ENCODE data around the gene ATP6AP1. TPM values are rescaled to one million over a fixed set of nuclear protein-coding genes. Genes with fewer than 3 reads are reported as not detected.
A peak's percentile ranks its signal among the peaks of the same experiment; 100 is the strongest.

The ATP6AP1 gene
- total and polyA plus RNA-seq, 2 donors (not counting 1 experiment from before 2014, with no cell fraction given), result 47.1 to 57.7 TPM

DNA sequence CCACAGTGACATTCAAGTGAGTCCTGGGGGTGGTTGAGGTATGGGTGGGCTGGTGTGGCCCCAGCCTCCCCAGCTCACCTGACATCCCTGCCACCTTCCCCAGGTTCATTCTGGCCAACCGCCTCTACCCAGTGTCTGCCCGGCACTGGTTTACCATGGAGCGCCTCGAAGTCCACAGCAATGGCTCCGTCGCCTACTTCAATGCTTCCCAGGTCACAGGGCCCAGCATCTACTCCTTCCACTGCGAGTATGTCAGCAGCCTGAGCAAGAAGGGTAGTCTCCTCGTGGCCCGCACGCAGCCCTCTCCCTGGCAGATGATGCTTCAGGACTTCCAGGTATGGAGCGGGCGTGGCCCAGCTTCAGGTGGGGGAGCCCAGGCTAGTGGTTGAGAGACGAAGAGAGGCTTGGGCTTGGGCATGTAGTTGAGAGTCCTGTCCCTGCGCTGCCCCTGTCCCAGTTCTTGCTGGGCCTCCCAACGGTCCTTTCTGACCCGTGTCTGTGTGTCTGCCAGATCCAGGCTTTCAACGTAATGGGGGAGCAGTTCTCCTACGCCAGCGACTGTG, 6.8 kb downstream of the ATP6AP1 start:
- no peak overlapping the region for H3K4me3 ChIP-seq (ENCODE audit: control extremely low read depth in 1 of 5, extremely low read depth in 1 of 5, insufficient read depth in 1 of 5, low read depth in 2 of 5, low read length in 4 of 5)
- H3K36me3 ChIP-seq (replicated peaks in 1 of 2; ENCODE audit: control extremely low read depth in 1 of 2, control insufficient read depth in 1 of 2, extremely low read depth in 1 of 2, insufficient read depth in 2 of 2, low read length in 1 of 2), result peaks cover 0 to 11% of the 10 kb centered on the region in 2 experiments
- no peak overlapping the region for H3K4me3 Mint-ChIP-seq
- H3K27ac ChIP-seq (ENCODE audit: low read length in 2 of 2), result no peak overlapping the region
- H3K27me3 ChIP-seq (replicated peaks in 1 of 4; ENCODE audit: control extremely low read depth in 1 of 4, control insufficient read depth in 3 of 4, insufficient read depth in 4 of 4, low read length in 3 of 4), result no peaks in the 10 kb centered on the region
- no peak overlapping the region for H3K9ac ChIP-seq (ENCODE audit: low read length)
- H3K4me2 ChIP-seq (replicated peaks; ENCODE audit: low read depth, low read length, poor library complexity, severe bottlenecking), result no peak overlapping the region
- CTCF ChIA-PET, result no interaction called here
- peaks cover 10 to 19% of the 10 kb centered on the region in 2 donors for H3K4me1 ChIP-seq (ENCODE audit: control insufficient read depth in 2 of 2, insufficient read depth in 2 of 2, low read length in 2 of 2)
- no peak overlapping the region for H3K27ac Mint-ChIP-seq
- DNase-seq, result no peak
- TF ChIP-seq, protein P1, sequence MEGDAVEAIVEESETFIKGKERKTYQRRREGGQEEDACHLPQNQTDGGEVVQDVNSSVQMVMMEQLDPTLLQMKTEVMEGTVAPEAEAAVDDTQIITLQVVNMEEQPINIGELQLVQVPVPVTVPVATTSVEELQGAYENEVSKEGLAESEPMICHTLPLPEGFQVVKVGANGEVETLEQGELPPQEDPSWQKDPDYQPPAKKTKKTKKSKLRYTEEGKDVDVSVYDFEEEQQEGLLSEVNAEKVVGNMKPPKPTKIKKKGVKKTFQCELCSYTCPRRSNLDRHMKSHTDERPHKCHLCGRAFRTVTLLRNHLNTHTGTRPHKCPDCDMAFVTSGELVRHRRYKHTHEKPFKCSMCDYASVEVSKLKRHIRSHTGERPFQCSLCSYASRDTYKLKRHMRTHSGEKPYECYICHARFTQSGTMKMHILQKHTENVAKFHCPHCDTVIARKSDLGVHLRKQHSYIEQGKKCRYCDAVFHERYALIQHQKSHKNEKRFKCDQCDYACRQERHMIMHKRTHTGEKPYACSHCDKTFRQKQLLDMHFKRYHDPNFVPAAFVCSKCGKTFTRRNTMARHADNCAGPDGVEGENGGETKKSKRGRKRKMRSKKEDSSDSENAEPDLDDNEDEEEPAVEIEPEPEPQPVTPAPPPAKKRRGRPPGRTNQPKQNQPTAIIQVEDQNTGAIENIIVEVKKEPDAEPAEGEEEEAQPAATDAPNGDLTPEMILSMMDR (IDR thresholded peaks at IDR 0.05), result no peak
- TF ChIP-seq EZH2 (IDR thresholded peaks at IDR 0.05; ENCODE audit: borderline replicate concordance, insufficient read depth, low read depth, low read length, poor library complexity, severe bottlenecking), result no peak
- no peaks in the 10 kb centered on the region for H3K9me3 Mint-ChIP-seq (ENCODE audit: insufficient read depth)
- H4K20me1 ChIP-seq (ENCODE audit: control insufficient read depth, insufficient read depth, low read length, poor library complexity, severe bottlenecking), result peaks cover 6% of the 10 kb centered on the region
- no peaks in the 10 kb centered on the region for H3K27me3 Mint-ChIP-seq
- H2AFZ ChIP-seq (ENCODE audit: insufficient read depth, low read depth, low read length, poor library complexity, severe bottlenecking), result no peak overlapping the region
- ATAC-seq (ENCODE audit: low read depth), result no peak
- H3K4me1 Mint-ChIP-seq, result peaks cover 22% of the 10 kb centered on the region
- H3K9me3 ChIP-seq (ENCODE audit: control extremely low read depth in 1 of 3, control insufficient read depth in 2 of 3, insufficient read depth in 1 of 3, low read length in 2 of 3), result no peaks in the 10 kb centered on the region
- intact Hi-C loops (cut with micrococcal nuclease), result no loop called here
- POLR2A ChIA-PET, result interaction anchor here (1.6 kb wide), 1 partner anchor 37 kb away, joined by 3 read pairs; the partner anchor contains the start of gene RPL10
- peaks cover 27% of the 10 kb centered on the region for H3K79me2 ChIP-seq (ENCODE audit: control insufficient read depth, insufficient read depth, low read length)
- 97% methylated on average over 10 of the region's 19 CpGs for WGBS (ENCODE audit: insufficient coverage)

DNA sequence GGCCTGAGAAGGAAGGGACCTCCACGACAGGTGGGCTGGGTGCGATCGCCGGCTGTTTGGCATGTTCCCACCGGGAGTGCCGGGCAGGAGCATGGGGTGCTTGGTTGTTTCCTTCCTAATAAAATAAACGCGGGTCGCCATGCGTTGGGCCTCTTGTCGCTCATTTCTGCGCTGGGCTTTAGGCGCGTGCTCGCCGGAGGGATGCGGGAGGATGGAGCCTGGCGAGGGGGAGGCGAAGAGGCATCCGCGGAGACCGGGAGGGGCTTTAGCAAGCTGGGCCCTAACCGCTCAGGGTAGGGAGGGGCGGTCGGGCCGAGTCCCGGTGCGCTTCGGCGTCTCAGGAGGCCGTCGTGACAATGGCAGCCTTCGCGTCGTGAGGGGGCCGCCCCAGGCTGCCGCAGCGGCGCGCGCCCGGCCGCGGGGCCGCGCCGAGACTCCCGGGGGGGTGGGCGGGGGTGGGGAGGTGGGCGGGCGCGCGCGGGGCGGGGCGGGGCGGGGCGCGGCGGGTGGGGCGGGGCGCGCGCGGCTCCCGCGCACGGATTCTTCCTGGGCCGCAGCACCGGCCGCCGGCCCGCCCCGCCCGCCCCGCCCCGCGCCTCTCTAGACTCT, 8.0 kb downstream of the ATP6AP1 start:
- ChIA-PET CTCF (no interaction called here), POLR2A (interaction anchor here (0.9 to 1.6 kb wide), 2 partner anchors 15 to 38 kb away, joined by 3 read pairs; partner anchors contain the start of gene RPL10)
- 16% methylated on average over 29 of the region's 78 CpGs for WGBS (ENCODE audit: insufficient coverage)
- no peaks in the 10 kb centered on the region for H3K27me3 Mint-ChIP-seq
- H3K4me1 Mint-ChIP-seq, result peaks cover 14% of the 10 kb centered on the region
- Histone ChIP-seq H4K20me1 (ENCODE audit: control insufficient read depth, insufficient read depth, low read length, poor library complexity, severe bottlenecking) (peaks cover 6% of the 10 kb centered on the region), H3K4me3 (ENCODE audit: control extremely low read depth in 1 of 5, extremely low read depth in 1 of 5, insufficient read depth in 1 of 5, low read depth in 2 of 5, low read length in 4 of 5) (peak overlapping the region in 4 of 5 experiments; percentile 21 to 65 (median 60)), H3K27ac (ENCODE audit: low read length in 2 of 2) (peak overlapping the region; percentile 59 to 80), H3K4me2 (replicated peaks; ENCODE audit: low read depth, low read length, poor library complexity, severe bottlenecking) (peak overlapping the region; percentile 80), H3K4me1 (ENCODE audit: control insufficient read depth in 2 of 2, insufficient read depth in 2 of 2, low read length in 2 of 2) (peaks cover 10 to 19% of the 10 kb centered on the region in 2 donors), H3K9me3 (ENCODE audit: control extremely low read depth in 1 of 3, control insufficient read depth in 2 of 3, insufficient read depth in 1 of 3, low read length in 2 of 3) (no peaks in the 10 kb centered on the region), H3K79me2 (ENCODE audit: control insufficient read depth, insufficient read depth, low read length) (peaks cover 27% of the 10 kb centered on the region), H3K36me3 (replicated peaks in 1 of 2; ENCODE audit: control extremely low read depth in 1 of 2, control insufficient read depth in 1 of 2, extremely low read depth in 1 of 2, insufficient read depth in 2 of 2, low read length in 1 of 2) (peaks cover 0 to 19% of the 10 kb centered on the region in 2 experiments), H3K27me3 (replicated peaks in 1 of 4; ENCODE audit: control extremely low read depth in 1 of 4, control insufficient read depth in 3 of 4, insufficient read depth in 4 of 4, low read length in 3 of 4) (no peaks in the 10 kb centered on the region), H3K9ac (ENCODE audit: low read length) (peak overlapping the region; percentile 64), H2AFZ (ENCODE audit: insufficient read depth, low read depth, low read length, poor library complexity, severe bottlenecking) (peak overlapping the region; percentile 68)
- H3K27ac Mint-ChIP-seq, result peak overlapping the region; percentile 92
- TF ChIP-seq, protein P1 (IDR thresholded peaks at IDR 0.05), result no peak
- TF ChIP-seq EZH2 (IDR thresholded peaks at IDR 0.05; ENCODE audit: borderline replicate concordance, insufficient read depth, low read depth, low read length, poor library complexity, severe bottlenecking), result no peak
- peak; percentile 77 for DNase-seq
- no peaks in the 10 kb centered on the region for H3K9me3 Mint-ChIP-seq (ENCODE audit: insufficient read depth)
- ATAC-seq (ENCODE audit: low read depth), result peak; percentile 74
- intact Hi-C loops (cut with micrococcal nuclease), result loop anchor here (1.0 kb wide), 1 partner anchor 8 kb away; the partner anchor contains the start of gene ATP6AP1
- H3K4me3 Mint-ChIP-seq, result peak overlapping the region; percentile 84
